Endothelial cell of umbilical vein (primary cell): Measurements from ENCODE around the gene PPP1R12C. TPM values are rescaled to one million over a fixed set of nuclear protein-coding genes. Genes with fewer than 3 reads are reported as not detected.

ENCODE experiments used
- BruUV-seq: library from RNA; stranded (reverse); fragments of 400-500 nt; replicated peaks from 2 replicates; lab custom pipeline; 2021; lab: Mats Ljungman, UMichigan
- CTCF ChIA-PET: fragments of 300-600, 350-600 bp; sonication (Branson Sonifier 250); formaldehyde crosslinking; loops from one replicate; lab custom pipeline; 2021; ENCODE audit warnings: antibody characterized with exemption, inconsistent platforms; lab: Charles Lee
- POLR2A ChIA-PET: fragments of 300-600, 350-600 bp; sonication (Branson Sonifier 250); formaldehyde crosslinking; loops from one replicate; lab custom pipeline; 2021; ENCODE audit warnings: antibody characterized with exemption, inconsistent platforms; lab: Charles Lee
- DNase-seq: peaks from one replicate; pipeline ENCODE4 v3.0.0-alpha.2; 2011; ENCODE audit warnings: low read depth, low spot score
- FAIRE-seq: peaks from 2 replicates; lab custom pipeline; 2011; peaks lifted over from hg19 to GRCh38; lab: Jason Lieb, UNC
- H2AFZ ChIP-seq: 2 replicates; pipeline ENCODE4 v1.6.0; 2012; ENCODE audit warnings: low read depth, low read length, control low read depth, inconsistent platforms
- H3K27ac ChIP-seq: 2 replicates; pipeline ENCODE4 v1.5.1; 2011; ENCODE audit warnings: low read depth, mild to moderate bottlenecking, control low read depth, low read length, moderate library complexity; ENCODE audit not compliant: insufficient read depth
- H3K27me3 ChIP-seq, 2 experiments: 2 replicates each; pipeline versions ENCODE4 v1.6.0 to v1.6.1; 2011; ENCODE audit warnings: low read length in 2 of 2, mixed read lengths in 1 of 2; ENCODE audit not compliant: control insufficient read depth in 2 of 2, insufficient read depth in 2 of 2
- H3K36me3 ChIP-seq, 2 experiments: 2 replicates in 1 of 2; 3 replicates in 1 of 2; pipeline ENCODE4 v1.5.1; 2011; ENCODE audit warnings: low read length in 2 of 2, mild to moderate bottlenecking in 1 of 2, moderate library complexity in 1 of 2; ENCODE audit not compliant: control insufficient read depth in 2 of 2, insufficient read depth in 2 of 2; ENCODE audit errors: extremely low read depth in 1 of 2
- H3K4me1 ChIP-seq: 3 replicates; pipeline ENCODE4 v1.5.1; 2011; ENCODE audit warnings: mild to moderate bottlenecking, low read length; ENCODE audit not compliant: control insufficient read depth, insufficient read depth; ENCODE audit errors: extremely low read depth
- H3K4me2 ChIP-seq: 2 replicates; pipeline ENCODE4 v1.6.1; 2011; ENCODE audit warnings: low read length, control low read depth, mixed read lengths; ENCODE audit not compliant: insufficient read depth
- H3K4me3 ChIP-seq, 3 experiments: fragments of 200-600 bp in 1 of 3; sonication (generic), shearing (Covaris generic) in 1 of 3; replicated peaks in 1 of 3; 2 replicates each; pipeline ENCODE4 v1.5.1; 2011 to 2016; ENCODE audit warnings: control low read depth in 3 of 3, low read length in 3 of 3, mild to moderate bottlenecking in 2 of 3, inconsistent platforms in 1 of 3, low read depth in 1 of 3, moderate library complexity in 1 of 3; ENCODE audit not compliant: insufficient read depth in 1 of 3
- H3K79me2 ChIP-seq: 2 replicates; pipeline ENCODE4 v1.6.0; 2012; ENCODE audit warnings: low read length, inconsistent platforms; ENCODE audit not compliant: control insufficient read depth, insufficient read depth
- H3K9ac ChIP-seq: replicated peaks from 2 replicates; pipeline ENCODE3; 2011; ENCODE audit warnings: low read length, control low read depth; ENCODE audit not compliant: insufficient read depth; ENCODE audit errors: extremely low read depth
- H3K9me1 ChIP-seq: replicated peaks from 3 replicates; pipeline ENCODE4 v1.6.0; 2011; ENCODE audit warnings: mild to moderate bottlenecking, low read length; ENCODE audit not compliant: control insufficient read depth, insufficient read depth; ENCODE audit errors: extremely low read depth
- H3K9me3 ChIP-seq: replicated peaks from 2 replicates; pipeline ENCODE4 v1.5.1; 2012; ENCODE audit warnings: low read length, inconsistent platforms; ENCODE audit not compliant: control insufficient read depth, insufficient read depth
- H4K20me1 ChIP-seq: replicated peaks from 2 replicates; pipeline ENCODE3; 2011; ENCODE audit warnings: mild to moderate bottlenecking, low read length; ENCODE audit not compliant: control insufficient read depth, insufficient read depth; ENCODE audit errors: extremely low read depth
- EZH2 ChIP-seq: IDR thresholded peaks from 2 replicates; pipeline ENCODE4 v1.6.1; 2012; ENCODE audit warnings: borderline replicate concordance, low read depth, mild to moderate bottlenecking, moderate library complexity, low read length, inconsistent platforms; ENCODE audit not compliant: severe bottlenecking
- FOS ChIP-seq: IDR thresholded peaks from 2 replicates; pipeline ENCODE4 v1.6.1; 2011; ENCODE audit warnings: mild to moderate bottlenecking, low read length, moderate library complexity, borderline replicate concordance; ENCODE audit not compliant: insufficient read depth
- GATA2 ChIP-seq: IDR thresholded peaks from 2 replicates; pipeline ENCODE4 v1.7.0; 2011; ENCODE audit warnings: low read depth, mild to moderate bottlenecking, moderate library complexity, mixed read lengths, low read length; ENCODE audit not compliant: insufficient read length, insufficient read depth
- JUN ChIP-seq: IDR thresholded peaks from 2 replicates; pipeline ENCODE4 v1.6.1; 2011; ENCODE audit warnings: borderline replicate concordance, low read depth; ENCODE audit not compliant: insufficient read length, insufficient read depth
- MYC ChIP-seq: IDR thresholded peaks from one replicate; pipeline ENCODE4 v1.6.1; 2011; ENCODE audit warnings: mild to moderate bottlenecking, low read depth, low read length
- POLR2A ChIP-seq: IDR thresholded peaks from 2 replicates; pipeline ENCODE4 v1.6.1; 2012; ENCODE audit warnings: low read depth, mild to moderate bottlenecking, control low read depth, low read length
- POLR2AphosphoS5 ChIP-seq: IDR thresholded peaks from 2 replicates; pipeline ENCODE4 v1.6.1; 2012; ENCODE audit warnings: low read depth, mild to moderate bottlenecking, control low read depth, low read length, moderate library complexity; ENCODE audit not compliant: insufficient read depth
- dilution Hi-C: fragments of 300-500 bp; cut with MboI; formaldehyde crosslinking; loops from one replicate; pipeline ENCODE4 v1.15.0; 2019; ENCODE audit warnings: low sequenced_read_pairs; ENCODE audit not compliant: extremely low pct_ligation_motif_present
- intact Hi-C: fragments of 100-400 bp; cut with micrococcal nuclease; formaldehyde crosslinking; loops from one replicate; pipeline ENCODE4 v1.10.0; 2022
- polyA plus RNA-seq, 4 experiments: library from polyadenylated mRNA; depleted of rRNA in 3 of 4; stranded (reverse) in 3 of 4; unstranded in 1 of 4; fragments of >200 nt; gene quantifications; 2 replicates each; pipeline versions ENCODE4 v1.2.1 to v1.2.3, GENCODE V29; 2011 to 2012; ENCODE audit warnings: missing spikeins in 1 of 4
- total RNA-seq: library from RNA; stranded (reverse); gene quantifications from 2 replicates; pipeline ENCODE4 v1.2.3, GENCODE V29; 2021
- TF ChIP-seq, protein P1 (sequence below): IDR thresholded peaks from 2 replicates; pipeline ENCODE4 v1.6.1; 2011; ENCODE audit not compliant: insufficient read depth, insufficient read length
- TF ChIP-seq, protein P2 (sequence below), 2 donors: IDR thresholded peaks; 1 replicate in 1 of 2; 2 replicates in 1 of 2; pipeline ENCODE4 v1.5.1; 2011; ENCODE audit warnings: low read length in 2 of 2, mild to moderate bottlenecking in 2 of 2, moderate library complexity in 2 of 2, control low read depth in 1 of 2, inconsistent platforms in 1 of 2, low read depth in 1 of 2; ENCODE audit not compliant: insufficient read depth in 1 of 2; ENCODE audit errors: extremely low read depth in 1 of 2

Gene PPP1R12C
- total and polyA plus RNA-seq, 2 donors (not counting 3 experiments of a cell fraction or from before 2014, with no cell fraction given) = 69.5 to 149 TPM

DNA sequence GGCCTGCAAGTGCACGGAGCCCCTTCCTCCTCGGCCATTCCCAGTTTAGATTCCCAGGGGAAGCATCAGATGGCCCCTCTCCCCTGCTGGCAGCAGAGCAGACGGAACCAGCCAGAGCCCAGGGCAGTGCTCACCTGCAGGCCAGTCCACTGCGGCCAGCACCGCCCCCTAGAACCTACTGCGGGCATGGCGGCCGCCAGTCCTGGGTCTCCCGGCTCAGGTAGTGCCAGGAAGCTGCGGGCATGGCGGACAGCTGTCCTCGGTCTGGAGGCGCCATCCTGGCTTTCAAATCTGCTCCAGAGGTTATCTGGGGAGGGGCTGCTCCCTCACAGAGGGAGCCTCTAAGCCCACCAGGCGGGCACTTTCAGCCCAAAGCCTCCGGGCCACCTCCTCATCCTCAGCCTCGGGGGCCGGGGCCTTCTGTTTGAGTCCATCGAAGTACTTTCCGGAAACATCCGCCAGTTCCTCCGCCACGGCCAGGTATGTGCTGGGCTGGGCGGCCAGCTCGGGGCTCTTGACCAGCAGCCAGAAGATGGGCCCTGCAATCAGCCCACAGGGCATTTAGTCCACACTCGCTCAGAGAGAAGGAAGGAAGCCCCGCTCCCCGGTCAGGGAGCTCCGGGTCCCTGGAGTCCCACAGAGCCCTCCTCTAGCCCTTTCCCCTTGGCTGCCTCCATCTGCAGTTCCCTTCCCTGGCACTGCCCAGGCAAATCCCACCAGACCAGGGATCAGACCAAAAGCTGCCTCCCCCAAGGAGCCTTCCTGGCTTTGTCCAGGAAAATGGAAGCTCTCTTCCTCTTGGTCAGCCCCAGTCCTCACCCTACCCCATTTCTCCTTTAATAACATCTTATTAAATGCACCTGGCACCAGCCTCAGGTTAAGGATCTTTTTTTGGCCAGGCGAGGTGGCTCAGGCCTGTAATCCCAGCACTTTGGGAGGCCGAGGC lies 72.4 kb downstream of the PPP1R12C start:
- ChIA-PET POLR2A (no interaction called here), CTCF (interaction anchor here (0.7 kb wide), 1 partner anchor 1034 kb away, joined by 3 read pairs; no protein-coding TSS in a partner anchor)
- no peak overlapping the region for H3K9ac ChIP-seq
- no peaks in the 10 kb centered on the region for H3K9me3 ChIP-seq
- H3K27ac ChIP-seq = no peak overlapping the region
- no peak overlapping the region for H2AFZ ChIP-seq
- FAIRE-seq (no peak), DNase-seq (no peak)
- dilution Hi-C loops (no loop called here), intact Hi-C loops (no loop called here)
- H4K20me1 ChIP-seq = no peaks in the 10 kb centered on the region
- peaks cover 15% of the 10 kb centered on the region for H3K4me1 ChIP-seq
- H3K9me1 ChIP-seq = no peaks in the 10 kb centered on the region
- H3K4me2 ChIP-seq = no peak overlapping the region
- H3K4me3 ChIP-seq = no peak overlapping the region
- BruUV-seq = no TSS peak
- TF ChIP-seq GATA2 = no peak
- no peak for TF ChIP-seq POLR2AphosphoS5
- no peaks in the 10 kb centered on the region for H3K79me2 ChIP-seq
- H3K36me3 ChIP-seq = peaks cover 4 to 23% of the 10 kb centered on the region in 2 experiments
- H3K27me3 ChIP-seq = no peaks in the 10 kb centered on the region

DNA sequence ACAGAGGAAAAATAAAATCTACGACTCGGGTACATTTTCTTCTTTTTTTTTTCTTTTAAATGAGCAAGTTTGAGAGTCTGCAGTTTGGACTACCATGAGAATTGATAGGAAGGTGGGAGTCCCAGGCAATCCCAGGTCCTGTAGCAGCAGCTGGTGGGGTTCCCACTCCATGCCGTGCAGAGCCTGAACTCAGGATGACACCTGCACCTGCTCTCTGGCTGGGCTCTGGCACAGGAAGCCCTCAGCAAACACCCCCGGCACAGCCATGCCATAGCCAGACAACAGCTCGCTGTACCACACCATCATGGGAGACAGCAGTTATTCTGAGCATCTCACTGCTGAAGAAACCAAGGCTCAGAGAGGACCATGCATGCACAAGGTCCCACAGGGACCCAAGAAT lies 73.2 kb downstream of the PPP1R12C start:
- Histone ChIP-seq H3K9me3 (no peaks in the 10 kb centered on the region), H2AFZ (no peak overlapping the region), H3K27me3 (no peaks in the 10 kb centered on the region), H3K9ac (no peak overlapping the region), H3K79me2 (no peaks in the 10 kb centered on the region), H4K20me1 (no peaks in the 10 kb centered on the region), H3K4me3 (no peak overlapping the region), H3K4me1 (peaks cover 15% of the 10 kb centered on the region), H3K9me1 (no peaks in the 10 kb centered on the region), H3K4me2 (no peak overlapping the region), H3K27ac (no peak overlapping the region), H3K36me3 (peaks cover 4 to 23% of the 10 kb centered on the region in 2 experiments)
- POLR2A ChIA-PET = no interaction called here
- DNase-seq (no peak), FAIRE-seq (no peak)
- dilution Hi-C loops (no loop called here), intact Hi-C loops (no loop called here)
- BruUV-seq = no TSS peak
- TF ChIP-seq, protein P1, sequence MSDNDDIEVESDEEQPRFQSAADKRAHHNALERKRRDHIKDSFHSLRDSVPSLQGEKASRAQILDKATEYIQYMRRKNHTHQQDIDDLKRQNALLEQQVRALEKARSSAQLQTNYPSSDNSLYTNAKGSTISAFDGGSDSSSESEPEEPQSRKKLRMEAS = no peak
- TF ChIP-seq POLR2AphosphoS5 (no peak), POLR2A (no peak), FOS (no peak), GATA2 (no peak), JUN (no peak), MYC (no peak), EZH2 (no peak)
- TF ChIP-seq, protein P2, sequence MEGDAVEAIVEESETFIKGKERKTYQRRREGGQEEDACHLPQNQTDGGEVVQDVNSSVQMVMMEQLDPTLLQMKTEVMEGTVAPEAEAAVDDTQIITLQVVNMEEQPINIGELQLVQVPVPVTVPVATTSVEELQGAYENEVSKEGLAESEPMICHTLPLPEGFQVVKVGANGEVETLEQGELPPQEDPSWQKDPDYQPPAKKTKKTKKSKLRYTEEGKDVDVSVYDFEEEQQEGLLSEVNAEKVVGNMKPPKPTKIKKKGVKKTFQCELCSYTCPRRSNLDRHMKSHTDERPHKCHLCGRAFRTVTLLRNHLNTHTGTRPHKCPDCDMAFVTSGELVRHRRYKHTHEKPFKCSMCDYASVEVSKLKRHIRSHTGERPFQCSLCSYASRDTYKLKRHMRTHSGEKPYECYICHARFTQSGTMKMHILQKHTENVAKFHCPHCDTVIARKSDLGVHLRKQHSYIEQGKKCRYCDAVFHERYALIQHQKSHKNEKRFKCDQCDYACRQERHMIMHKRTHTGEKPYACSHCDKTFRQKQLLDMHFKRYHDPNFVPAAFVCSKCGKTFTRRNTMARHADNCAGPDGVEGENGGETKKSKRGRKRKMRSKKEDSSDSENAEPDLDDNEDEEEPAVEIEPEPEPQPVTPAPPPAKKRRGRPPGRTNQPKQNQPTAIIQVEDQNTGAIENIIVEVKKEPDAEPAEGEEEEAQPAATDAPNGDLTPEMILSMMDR (IDR thresholded peaks at IDR 0.05; ENCODE audit: extremely low read depth in 1 of 2, insufficient read depth in 1 of 2, low read depth in 1 of 2, low read length in 2 of 2) = no peak
- CTCF ChIA-PET = no interaction called here
